PFSK-1 (cell line): ENCODE measurements around the gene CCSER1.

Experiments used
- FOXP2 ChIP-seq: optimal IDR thresholded peaks from 2 replicates; pipeline ENCODE3; 2011; ENCODE audit warnings: borderline replicate concordance, control low read depth, inconsistent platforms; ENCODE audit not compliant: insufficient read depth; ENCODE audit errors: extremely low read length, extremely low read depth
- POLR2AphosphoS5 ChIP-seq: IDR thresholded peaks from 2 replicates; pipeline ENCODE4 v1.6.1; 2012; ENCODE audit warnings: low read depth, mild to moderate bottlenecking, control low read depth, low read length, moderate library complexity
- SIN3A ChIP-seq: IDR thresholded peaks from 2 replicates; pipeline ENCODE4 v1.6.1; 2012; ENCODE audit warnings: mild to moderate bottlenecking, low read length, moderate library complexity, borderline replicate concordance; ENCODE audit not compliant: insufficient read depth
- TAF1 ChIP-seq: IDR thresholded peaks from 2 replicates; pipeline ENCODE4 v1.6.1; 2012; ENCODE audit warnings: low read length, control low read depth, borderline replicate concordance; ENCODE audit not compliant: insufficient read depth
- TF ChIP-seq, protein P1 (sequence below), 2 experiments: IDR thresholded peaks; 2 replicates each; pipeline versions ENCODE4 v1.6.1 to v1.8.0; 2011 to 2012; ENCODE audit warnings: low read depth in 2 of 2, low read length in 2 of 2, control low read depth in 1 of 2, inconsistent platforms in 1 of 2, mild to moderate bottlenecking in 1 of 2, moderate library complexity in 1 of 2; ENCODE audit not compliant: insufficient read depth in 1 of 2

The CCSER1 gene

DNA sequence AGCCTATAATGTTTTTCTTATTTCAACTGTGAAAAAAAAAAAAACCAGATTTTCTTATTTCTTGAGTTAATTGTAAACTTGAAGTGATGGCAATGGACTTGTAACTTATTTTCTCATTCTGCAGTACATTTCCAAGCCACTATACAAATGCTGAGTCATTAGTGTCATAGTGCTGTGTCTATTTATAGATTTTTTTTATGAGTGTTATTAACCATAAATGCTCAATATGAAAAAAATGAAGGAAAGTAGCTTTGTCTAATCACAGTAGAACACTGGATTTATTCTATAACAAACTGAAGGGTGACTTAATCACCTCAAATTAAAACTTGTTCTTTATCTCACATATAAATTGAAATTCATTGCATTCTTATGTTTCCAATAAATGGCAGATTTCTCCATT is 718.6 kb downstream of the CCSER1 start:
- TF ChIP-seq POLR2AphosphoS5: no peak
- TF ChIP-seq FOXP2: no peak
- TF ChIP-seq, protein P1, sequence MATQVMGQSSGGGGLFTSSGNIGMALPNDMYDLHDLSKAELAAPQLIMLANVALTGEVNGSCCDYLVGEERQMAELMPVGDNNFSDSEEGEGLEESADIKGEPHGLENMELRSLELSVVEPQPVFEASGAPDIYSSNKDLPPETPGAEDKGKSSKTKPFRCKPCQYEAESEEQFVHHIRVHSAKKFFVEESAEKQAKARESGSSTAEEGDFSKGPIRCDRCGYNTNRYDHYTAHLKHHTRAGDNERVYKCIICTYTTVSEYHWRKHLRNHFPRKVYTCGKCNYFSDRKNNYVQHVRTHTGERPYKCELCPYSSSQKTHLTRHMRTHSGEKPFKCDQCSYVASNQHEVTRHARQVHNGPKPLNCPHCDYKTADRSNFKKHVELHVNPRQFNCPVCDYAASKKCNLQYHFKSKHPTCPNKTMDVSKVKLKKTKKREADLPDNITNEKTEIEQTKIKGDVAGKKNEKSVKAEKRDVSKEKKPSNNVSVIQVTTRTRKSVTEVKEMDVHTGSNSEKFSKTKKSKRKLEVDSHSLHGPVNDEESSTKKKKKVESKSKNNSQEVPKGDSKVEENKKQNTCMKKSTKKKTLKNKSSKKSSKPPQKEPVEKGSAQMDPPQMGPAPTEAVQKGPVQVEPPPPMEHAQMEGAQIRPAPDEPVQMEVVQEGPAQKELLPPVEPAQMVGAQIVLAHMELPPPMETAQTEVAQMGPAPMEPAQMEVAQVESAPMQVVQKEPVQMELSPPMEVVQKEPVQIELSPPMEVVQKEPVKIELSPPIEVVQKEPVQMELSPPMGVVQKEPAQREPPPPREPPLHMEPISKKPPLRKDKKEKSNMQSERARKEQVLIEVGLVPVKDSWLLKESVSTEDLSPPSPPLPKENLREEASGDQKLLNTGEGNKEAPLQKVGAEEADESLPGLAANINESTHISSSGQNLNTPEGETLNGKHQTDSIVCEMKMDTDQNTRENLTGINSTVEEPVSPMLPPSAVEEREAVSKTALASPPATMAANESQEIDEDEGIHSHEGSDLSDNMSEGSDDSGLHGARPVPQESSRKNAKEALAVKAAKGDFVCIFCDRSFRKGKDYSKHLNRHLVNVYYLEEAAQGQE (IDR thresholded peaks at IDR 0.05; ENCODE audit: insufficient read depth in 1 of 2, low read depth in 2 of 2, low read length in 2 of 2): no peak
- TF ChIP-seq TAF1: no peak
- no peak for TF ChIP-seq SIN3A

DNA sequence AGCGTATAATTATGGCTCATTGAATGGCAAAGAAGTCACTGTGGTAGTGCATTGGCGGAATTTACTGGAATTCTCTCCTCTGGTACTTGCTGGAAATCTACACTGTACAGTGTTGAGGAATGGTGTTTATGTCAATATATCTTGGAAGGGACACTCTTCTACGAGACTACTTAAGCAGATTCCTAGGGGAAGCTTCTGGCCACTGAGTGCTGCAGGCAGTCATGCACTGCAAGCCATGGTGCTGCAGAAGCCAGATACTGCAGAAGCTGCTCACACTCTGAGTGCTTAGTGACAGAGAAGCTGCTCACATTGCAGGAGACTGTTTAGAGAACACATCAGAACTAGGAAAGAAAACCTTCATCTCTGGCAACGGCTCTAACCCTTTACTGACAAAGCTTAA is 725.0 kb downstream of the CCSER1 start:
- TF ChIP-seq POLR2AphosphoS5: no peak
- no peak for TF ChIP-seq TAF1
- TF ChIP-seq FOXP2: no peak
- no peak for TF ChIP-seq SIN3A
- TF ChIP-seq, protein P1 (IDR thresholded peaks at IDR 0.05; ENCODE audit: insufficient read depth in 1 of 2, low read depth in 2 of 2, low read length in 2 of 2): no peak

GRCh38 chr4:90855111-90855510 is 727.9 kb downstream of the CCSER1 start:
- TF ChIP-seq POLR2AphosphoS5 (no peak), FOXP2 (no peak)
- TF ChIP-seq, protein P1 (IDR thresholded peaks at IDR 0.05; ENCODE audit: insufficient read depth in 1 of 2, low read depth in 2 of 2, low read length in 2 of 2): no peak

- TF ChIP-seq FOXP2: no peak
- no peak for TF ChIP-seq TAF1
- TF ChIP-seq, protein P1 (IDR thresholded peaks at IDR 0.05; ENCODE audit: insufficient read depth in 1 of 2, low read depth in 2 of 2, low read length in 2 of 2): no peak
- no peak for TF ChIP-seq POLR2AphosphoS5
- no peak for TF ChIP-seq SIN3A
These were observed 730.1 kb downstream of the CCSER1 start for GRCh38 chr4:90857081-90857820.

DNA sequence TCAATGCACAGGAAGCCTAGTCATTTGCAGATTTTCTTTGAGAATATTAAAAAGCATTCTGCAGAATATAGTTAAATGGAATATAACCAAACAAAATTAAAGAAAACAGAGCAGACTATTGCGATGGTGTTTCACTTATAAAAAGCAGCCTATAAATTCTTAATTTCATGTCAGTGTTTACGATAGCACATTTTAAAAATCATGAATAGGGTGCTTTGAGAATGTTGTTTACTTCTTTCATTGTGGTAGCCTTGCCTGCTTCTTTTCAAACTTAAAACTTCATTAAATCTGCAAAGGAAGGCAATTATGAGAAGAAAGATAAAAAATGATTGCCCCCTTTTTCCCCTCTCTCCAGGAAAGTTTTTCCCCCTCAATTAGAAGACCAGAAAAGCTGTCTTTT is 748.6 kb downstream of the CCSER1 start:
- TF ChIP-seq, protein P1 (IDR thresholded peaks at IDR 0.05; ENCODE audit: insufficient read depth in 1 of 2, low read depth in 2 of 2, low read length in 2 of 2): no peak
- TF ChIP-seq TAF1 (no peak), FOXP2 (no peak), POLR2AphosphoS5 (no peak), SIN3A (no peak)
